Measurements from ENCODE around the gene TMEM223. TPM values are rescaled to one million over a fixed set of nuclear protein-coding genes. Genes with fewer than 3 reads are reported as not detected.
"Not testable (repeated sequence)": the region's sequence is repeated elsewhere in the genome, so short reads cannot be mapped to it uniquely, and the experiment has no call there.

Gene TMEM223
- total RNA-seq (2014; rRNA removed; shearing (Covaris generic)) = 23.2 and 32.2 TPM in 2 replicates

DNA sequence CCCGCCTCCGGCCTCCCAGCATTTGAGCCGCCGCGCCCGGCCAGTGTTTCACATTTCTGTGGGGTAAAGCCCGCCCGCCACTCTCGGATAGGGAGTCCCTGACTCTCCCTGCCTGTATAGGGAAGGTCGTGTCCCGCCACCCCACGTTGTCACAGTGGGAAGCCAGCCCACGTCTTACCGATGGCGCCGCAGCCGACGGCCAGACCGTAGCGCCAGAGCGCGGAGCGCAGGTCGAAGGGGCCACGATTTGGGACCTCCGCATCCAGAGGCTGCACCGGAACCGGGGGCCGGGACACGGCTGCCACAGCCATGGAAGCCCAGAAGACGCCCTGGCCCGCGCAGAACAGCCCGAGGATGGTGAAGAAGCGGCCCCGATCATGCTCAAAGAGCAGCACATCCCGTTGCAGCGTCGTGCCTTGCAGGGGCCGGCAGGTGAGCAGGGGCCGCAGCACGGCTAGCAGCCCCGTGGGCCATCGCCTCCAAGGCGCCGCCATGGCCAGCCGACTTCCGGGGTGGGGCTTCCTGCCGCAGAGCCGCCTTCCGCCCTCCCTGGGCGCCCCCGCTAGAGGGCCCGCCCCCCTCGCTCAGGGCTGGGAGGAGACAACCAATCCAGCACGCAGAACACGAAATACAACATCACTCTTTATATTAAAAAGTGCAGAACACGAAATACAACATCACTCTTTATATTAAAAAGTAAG, at the start of gene TMEM223:
TSS of gene TMEM223 (minus strand) at position 506 of the 701 bp plus-strand sequence. CDS start at position 494, 12 bp downstream.
- peak; percentile 88 for DNase-seq (ENCODE audit: low read depth)

GRCh38 chr11:62840721-62841360, 49.0 kb upstream of the TMEM223 start:
- DNase-seq (ENCODE audit: low read depth) = peak; percentile 98

GRCh38 chr11:62839050-62839945, 47.5 kb upstream of the TMEM223 start, which contains the start of gene WDR74:
Gene WDR74, minus strand, starts transcription at chr11:62839590. Its CDS starts 20 bp downstream, at chr11:62839570.
- DNase-seq (ENCODE audit: low read depth) = peak; percentile 97

DNA sequence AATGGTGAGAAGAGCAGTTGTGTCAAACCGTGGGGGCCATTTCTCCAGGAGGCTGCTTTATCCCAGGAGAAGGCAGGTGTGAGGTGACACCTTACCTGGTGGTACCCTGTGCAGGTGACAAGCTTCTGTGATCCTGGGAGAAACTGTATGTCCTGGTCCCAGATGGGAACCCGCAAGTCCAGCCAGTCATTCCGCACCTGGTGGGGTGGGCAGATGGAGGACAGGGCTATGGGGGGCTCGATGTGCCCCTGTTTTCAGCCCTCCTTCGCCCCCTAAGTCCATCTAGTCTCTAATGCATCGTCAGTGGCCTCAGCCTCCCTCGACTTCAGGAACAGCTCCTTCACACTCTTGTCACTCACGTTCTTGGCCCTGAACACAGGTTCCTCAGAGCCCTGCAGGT, 43.5 kb upstream of the TMEM223 start:
- DNase-seq (ENCODE audit: low read depth) = no peak

GRCh38 chr11:62832336-62833234, 40.8 kb upstream of the TMEM223 start, which contains the start of gene TEX54:
Gene TEX54, minus strand, starts transcription at chr11:62832841.
- no peak for DNase-seq (ENCODE audit: low read depth)

- DNase-seq (ENCODE audit: low read depth) = peak; percentile 99
These were observed 39.9 kb upstream of the TMEM223 start, which contains the start of gene STX5 for GRCh38 chr11:62831520-62832335. Gene STX5, minus strand, starts transcription at chr11:62832051. Its CDS starts 808 bp downstream, at chr11:62831243.

GRCh38 chr11:62830904-62831519, 39.2 kb upstream of the TMEM223 start:
- no peak for DNase-seq (ENCODE audit: low read depth)

DNA sequence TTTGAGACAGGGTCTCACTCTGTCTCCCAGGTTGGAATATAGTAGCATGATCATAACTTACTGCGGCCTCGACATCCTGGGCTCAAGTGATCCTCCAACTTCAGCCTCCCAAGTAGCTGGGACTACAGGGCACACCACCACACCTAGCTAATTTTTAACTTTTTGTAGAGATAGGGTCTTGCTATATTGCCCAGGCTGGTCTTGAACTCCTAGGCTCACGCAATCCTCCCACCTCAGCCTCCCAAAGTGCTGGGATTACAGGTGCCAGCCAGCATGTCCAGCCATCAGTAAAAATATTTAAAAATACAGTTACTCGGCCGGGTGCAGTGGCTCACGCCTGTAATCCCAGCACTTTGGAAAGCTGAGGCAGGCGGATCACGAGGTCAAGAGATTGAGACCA, 36.3 kb upstream of the TMEM223 start:
- DNase-seq (ENCODE audit: low read depth) = not testable (repeated sequence)

GRCh38 chr11:62823677-62824076, 31.9 kb upstream of the TMEM223 start:
- no peak for DNase-seq (ENCODE audit: low read depth)

GRCh38 chr11:62817129-62817528, 25.3 kb upstream of the TMEM223 start:
- no peak for DNase-seq (ENCODE audit: low read depth)

- no peak for DNase-seq (ENCODE audit: low read depth)
These were observed 24.8 kb upstream of the TMEM223 start for GRCh38 chr11:62816557-62816956.

DNA sequence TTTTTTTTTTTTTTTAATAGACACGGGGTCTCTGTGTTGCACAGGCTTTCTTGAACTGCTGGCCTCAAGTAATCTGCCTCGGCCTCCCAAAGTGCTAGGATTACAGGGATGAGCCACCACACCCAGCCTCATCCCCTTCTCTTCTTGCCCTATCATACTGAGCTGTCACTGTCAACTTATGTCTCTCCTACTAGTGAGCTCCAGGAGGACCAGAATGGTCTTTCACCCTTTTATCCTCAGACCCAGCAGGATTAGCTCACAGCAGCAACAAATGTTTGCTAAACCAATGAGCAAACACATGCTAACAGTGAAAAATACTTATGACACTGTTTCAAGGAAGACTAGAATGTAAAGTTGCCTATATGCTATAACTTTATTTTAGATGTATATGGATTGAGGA, 19.9 kb upstream of the TMEM223 start:
- DNase-seq (ENCODE audit: low read depth) = no peak

DNA sequence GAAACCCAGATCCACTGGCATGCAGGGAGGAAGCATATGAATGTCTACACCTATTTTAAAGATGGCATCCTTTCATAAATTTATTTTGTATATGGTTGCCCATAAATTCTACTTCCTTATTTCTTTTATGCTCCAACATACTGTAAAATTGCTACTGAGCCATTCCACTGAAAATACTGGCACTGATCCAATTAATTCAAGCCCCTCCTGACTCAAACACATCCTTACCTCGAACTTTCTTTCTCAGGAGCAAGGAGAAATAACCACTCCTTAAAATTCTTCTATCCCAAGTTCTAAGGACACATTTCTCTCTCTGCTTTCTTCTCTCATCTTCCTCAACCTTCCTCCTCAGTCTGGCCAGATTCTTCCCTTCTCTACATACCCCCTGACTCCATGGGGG, 18.9 kb upstream of the TMEM223 start:
- DNase-seq (ENCODE audit: low read depth) = no peak

- no peak for DNase-seq (ENCODE audit: low read depth)
These were observed 14.9 kb upstream of the TMEM223 start for GRCh38 chr11:62806611-62807121.

DNA sequence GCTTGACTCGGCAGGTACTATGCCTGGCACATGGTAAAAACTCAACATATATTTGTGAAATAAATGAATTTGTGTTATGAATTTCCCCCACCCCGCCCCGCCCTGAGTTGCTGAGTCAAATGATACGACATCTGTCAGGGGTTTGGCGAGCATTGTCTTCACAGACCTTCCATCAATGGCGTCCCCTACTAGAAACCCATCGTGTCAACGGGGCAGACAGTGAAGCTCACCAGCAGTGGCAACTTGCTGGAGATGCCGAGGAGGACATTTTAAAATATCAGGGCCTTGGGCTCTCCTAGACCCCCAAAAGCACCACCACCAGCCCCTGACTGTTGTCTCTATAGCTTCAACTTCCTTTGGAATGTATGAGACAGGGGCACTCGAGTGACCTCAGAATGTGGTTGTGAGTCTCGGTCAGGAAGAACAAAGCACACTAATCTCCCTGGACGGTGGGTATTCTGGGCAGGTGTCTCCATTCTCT, 14.2 kb upstream of the TMEM223 start:
- peak; percentile 25 for DNase-seq (ENCODE audit: low read depth)

- DNase-seq (ENCODE audit: low read depth) = peak; percentile 96
These were observed 13.5 kb upstream of the TMEM223 start, which contains the start of gene NXF1 for GRCh38 chr11:62805076-62805892. Gene NXF1, minus strand, starts transcription at chr11:62805440. Its CDS starts 84 bp downstream, at chr11:62805356.

- peak; percentile 22 for DNase-seq (ENCODE audit: low read depth)
These were observed 12.7 kb upstream of the TMEM223 start for GRCh38 chr11:62804310-62805075.
